ENCODE results near the gene CYP2C19.

DNA sequence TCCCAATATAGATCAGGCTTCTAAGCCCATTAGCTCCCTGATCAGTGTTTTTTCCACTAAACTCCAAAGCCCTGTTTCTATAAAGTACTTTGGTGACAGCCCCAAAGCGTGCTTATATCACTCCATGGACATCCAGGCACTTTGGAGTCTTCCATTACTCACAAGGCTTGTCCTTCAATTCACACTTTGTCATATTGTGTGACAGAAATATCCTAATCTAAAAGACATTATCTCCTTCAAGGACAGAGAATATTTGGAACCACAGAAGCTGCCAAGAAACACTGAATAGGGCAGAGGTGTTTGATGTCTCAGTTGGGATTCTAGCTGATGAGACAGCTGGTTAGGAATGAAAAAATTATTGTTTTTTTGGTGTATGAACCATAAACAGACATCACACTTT is 18.4 kb downstream of the CYP2C19 start:
- TF ChIP-seq CTCF (IDR thresholded peaks at IDR 0.05) = no peak
- no peak for TF ChIP-seq POLR2A (IDR thresholded peaks at IDR 0.05; ENCODE audit: low read depth)
- no peak for TF ChIP-seq POLR2AphosphoS5 (IDR thresholded peaks at IDR 0.05)
- TF ChIP-seq EP300 (IDR thresholded peaks at IDR 0.05) = no peak

All from esophagus muscularis mucosa (tissue), 4 donors.